Neural cell (in vitro differentiated cells): ENCODE data around the gene IL10RA. TPM values are rescaled to one million over a fixed set of nuclear protein-coding genes. Genes with fewer than 3 reads are reported as not detected.

ENCODE experiments used
- H2AFZ ChIP-seq: fragments of 200-600, 300-800 bp; sonication (generic), shearing (Covaris generic); 2 replicates; pipeline ENCODE4 v1.6.0; 2014; ENCODE audit warnings: low read depth, mild to moderate bottlenecking, antibody characterized with exemption, low read length, moderate library complexity
- H3F3A ChIP-seq: fragments of 200-600 bp; shearing (Covaris generic); 2 replicates; pipeline ENCODE4 v1.6.1; 2016; ENCODE audit warnings: mild to moderate bottlenecking, moderate library complexity, mixed read lengths, antibody characterized with exemption, low read length; ENCODE audit not compliant: insufficient read depth, poor library complexity, severe bottlenecking
- H3K27ac ChIP-seq: fragments of 200-600, 300-800 bp; sonication (generic), shearing (Covaris generic); 2 replicates; pipeline ENCODE4 v1.5.1; 2014; ENCODE audit warnings: mild to moderate bottlenecking, low read length, moderate library complexity
- H3K27me3 ChIP-seq: fragments of 300-800, 200-600 bp; sonication (generic), shearing (Covaris generic); 2 replicates; pipeline ENCODE4 v1.6.0; 2014; ENCODE audit warnings: mild to moderate bottlenecking, low read depth, low read length, moderate library complexity; ENCODE audit not compliant: insufficient read depth
- H3K36me3 ChIP-seq: fragments of 300-800, 200-600 bp; sonication (generic), shearing (Covaris generic); 2 replicates; pipeline ENCODE4 v1.5.1; 2014; ENCODE audit warnings: mild to moderate bottlenecking, antibody characterized with exemption, low read length, moderate library complexity; ENCODE audit not compliant: insufficient read depth
- H3K4me2 ChIP-seq: fragments of 300-800, 200-600 bp; sonication (generic), shearing (Covaris generic); 2 replicates; pipeline ENCODE4 v1.6.0; 2014; ENCODE audit warnings: mild to moderate bottlenecking, low read length
- H3K4me3 ChIP-seq: fragments of 300-800, 200-600 bp; sonication (generic), shearing (Covaris generic); 2 replicates; pipeline ENCODE4 v1.5.1; 2014; ENCODE audit warnings: mild to moderate bottlenecking, low read length, moderate library complexity
- H3K79me2 ChIP-seq: fragments of 200-600 bp; shearing (Covaris generic); replicated peaks from 2 replicates; pipeline ENCODE4 v1.6.0; 2014; ENCODE audit warnings: mild to moderate bottlenecking, low read length, moderate library complexity; ENCODE audit not compliant: insufficient read depth
- H3K9ac ChIP-seq: fragments of 300-800, 200-600 bp; sonication (generic), shearing (Covaris generic); 2 replicates; pipeline ENCODE4 v1.6.1; 2016; ENCODE audit warnings: mild to moderate bottlenecking, low read length, mixed read lengths
- H3K9me2 ChIP-seq: fragments of 200-600 bp; shearing (Covaris generic); 2 replicates; pipeline ENCODE4 v1.6.1; 2016; ENCODE audit warnings: mild to moderate bottlenecking, low read length, mixed read lengths; ENCODE audit not compliant: insufficient read depth
- H3K9me3 ChIP-seq: fragments of 200-600, 300-800 bp; sonication (generic), shearing (Covaris generic); 2 replicates; pipeline ENCODE4 v1.6.1; 2016; ENCODE audit warnings: mild to moderate bottlenecking, mixed run types, low read length, moderate library complexity, mixed read lengths
- H4K20me1 ChIP-seq: fragments of 200-600 bp; shearing (Covaris generic); 2 replicates; pipeline ENCODE4 v1.6.1; 2016; ENCODE audit warnings: mild to moderate bottlenecking, mixed run types; ENCODE audit not compliant: insufficient read depth
- CTCF ChIP-seq: fragments of 450-650 bp; IDR thresholded peaks from 2 replicates; pipeline ENCODE4 v1.5.1; 2014; ENCODE audit warnings: antibody characterized with exemption, mild to moderate bottlenecking, moderate library complexity; ENCODE audit not compliant: poor library complexity, severe bottlenecking
- EP300 ChIP-seq: fragments of 450-650 bp; conservative IDR thresholded peaks from 2 replicates; pipeline ENCODE4 v1.6.1; 2014; ENCODE audit warnings: antibody characterized with exemption, mild to moderate bottlenecking, moderate library complexity; ENCODE audit not compliant: poor library complexity, severe bottlenecking
- EZH2 ChIP-seq: fragments of 200-600, 300-800 bp; shearing (Covaris generic), sonication (generic); IDR thresholded peaks from 2 replicates; pipeline ENCODE4 v1.6.1; 2014; ENCODE audit warnings: antibody characterized with exemption, low read length, borderline replicate concordance, mild to moderate bottlenecking; ENCODE audit not compliant: insufficient read depth, poor library complexity, severe bottlenecking
- MXI1 ChIP-seq: fragments of 450-650 bp; conservative IDR thresholded peaks from 2 replicates; pipeline ENCODE4 v1.6.1; 2014; ENCODE audit warnings: antibody characterized with exemption, mild to moderate bottlenecking; ENCODE audit not compliant: poor library complexity, severe bottlenecking
- POLR2AphosphoS5 ChIP-seq: IDR thresholded peaks from 2 replicates; pipeline ENCODE4 v1.6.1; 2012
- RAD21 ChIP-seq: fragments of 450-650 bp; conservative IDR thresholded peaks from 2 replicates; pipeline ENCODE4 v1.6.1; 2014; ENCODE audit warnings: antibody characterized with exemption, mild to moderate bottlenecking, moderate library complexity
- REST ChIP-seq: IDR thresholded peaks from 2 replicates; pipeline ENCODE4 v1.6.1; 2012; ENCODE audit warnings: borderline replicate concordance
- SMC3 ChIP-seq: fragments of 450-650 bp; conservative IDR thresholded peaks from 2 replicates; pipeline ENCODE4 v1.6.1; 2014; ENCODE audit warnings: antibody characterized with exemption, mild to moderate bottlenecking, moderate library complexity; ENCODE audit not compliant: poor library complexity
- TAF1 ChIP-seq: IDR thresholded peaks from 2 replicates; pipeline ENCODE4 v1.6.1; 2012; ENCODE audit warnings: low read depth
- polyA plus RNA-seq: library from polyadenylated mRNA; depleted of rRNA; stranded (reverse); fragments of >200 nt; gene quantifications from 2 replicates; pipeline ENCODE4 v1.2.3, GENCODE V29; 2014

IL10RA gene
- polyA plus RNA-seq, 1 donor from 2014 or later: 1.1 TPM

- no peak overlapping the region for H3K9ac ChIP-seq
- no peaks in the 10 kb centered on the region for H3K9me3 ChIP-seq
- H2AFZ ChIP-seq: no peak overlapping the region
- H3K36me3 ChIP-seq: no peaks in the 10 kb centered on the region
- H4K20me1 ChIP-seq: no peaks in the 10 kb centered on the region
- H3K4me2 ChIP-seq: no peak overlapping the region
- no peak overlapping the region for H3K4me3 ChIP-seq
- H3K27ac ChIP-seq: no peak overlapping the region
- no peaks in the 10 kb centered on the region for H3K79me2 ChIP-seq
- H3F3A ChIP-seq: no peaks in the 10 kb centered on the region
- H3K9me2 ChIP-seq: no peaks in the 10 kb centered on the region
- no peaks in the 10 kb centered on the region for H3K27me3 ChIP-seq
- no peak for TF ChIP-seq EP300
- no peak for TF ChIP-seq POLR2AphosphoS5
- TF ChIP-seq EZH2: no peak
- no peak for TF ChIP-seq REST
- TF ChIP-seq CTCF: no peak
- TF ChIP-seq SMC3: no peak
- TF ChIP-seq RAD21: no peak
- TF ChIP-seq TAF1: no peak
- no peak for TF ChIP-seq MXI1
Measured at GRCh38 chr11:117940736-117941135, 45.5 kb upstream of the IL10RA start.

GRCh38 chr11:117941163-117941707 lies 45.0 kb upstream of the IL10RA start:
- Histone ChIP-seq H3K9ac (no peak overlapping the region), H3K9me2 (no peaks in the 10 kb centered on the region), H3K27me3 (no peaks in the 10 kb centered on the region), H3K27ac (no peak overlapping the region), H3K79me2 (no peaks in the 10 kb centered on the region), H4K20me1 (no peaks in the 10 kb centered on the region), H2AFZ (no peak overlapping the region), H3F3A (no peaks in the 10 kb centered on the region), H3K4me2 (no peak overlapping the region), H3K36me3 (no peaks in the 10 kb centered on the region), H3K9me3 (no peaks in the 10 kb centered on the region), H3K4me3 (no peak overlapping the region)
- TF ChIP-seq POLR2AphosphoS5 (no peak), TAF1 (no peak), EP300 (no peak)
